ENCODE data around the gene ZNF17.

DNA sequence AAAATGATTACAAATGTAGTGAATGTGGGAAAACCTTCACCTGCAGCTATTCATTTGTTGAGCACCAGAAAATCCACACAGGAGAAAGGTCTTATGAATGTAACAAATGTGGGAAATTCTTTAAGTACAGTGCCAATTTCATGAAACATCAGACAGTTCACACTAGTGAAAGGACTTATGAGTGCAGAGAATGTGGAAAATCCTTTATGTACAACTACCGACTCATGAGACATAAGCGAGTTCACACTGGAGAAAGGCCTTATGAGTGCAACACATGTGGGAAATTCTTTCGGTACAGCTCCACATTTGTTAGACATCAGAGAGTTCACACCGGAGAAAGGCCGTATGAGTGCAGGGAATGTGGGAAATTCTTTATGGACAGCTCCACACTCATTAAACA is 12.1 kb upstream of the ZNF17 start:
- TF ChIP-seq POLR2A (IDR thresholded peaks at IDR 0.05): no peak
- TF ChIP-seq, protein P1, sequence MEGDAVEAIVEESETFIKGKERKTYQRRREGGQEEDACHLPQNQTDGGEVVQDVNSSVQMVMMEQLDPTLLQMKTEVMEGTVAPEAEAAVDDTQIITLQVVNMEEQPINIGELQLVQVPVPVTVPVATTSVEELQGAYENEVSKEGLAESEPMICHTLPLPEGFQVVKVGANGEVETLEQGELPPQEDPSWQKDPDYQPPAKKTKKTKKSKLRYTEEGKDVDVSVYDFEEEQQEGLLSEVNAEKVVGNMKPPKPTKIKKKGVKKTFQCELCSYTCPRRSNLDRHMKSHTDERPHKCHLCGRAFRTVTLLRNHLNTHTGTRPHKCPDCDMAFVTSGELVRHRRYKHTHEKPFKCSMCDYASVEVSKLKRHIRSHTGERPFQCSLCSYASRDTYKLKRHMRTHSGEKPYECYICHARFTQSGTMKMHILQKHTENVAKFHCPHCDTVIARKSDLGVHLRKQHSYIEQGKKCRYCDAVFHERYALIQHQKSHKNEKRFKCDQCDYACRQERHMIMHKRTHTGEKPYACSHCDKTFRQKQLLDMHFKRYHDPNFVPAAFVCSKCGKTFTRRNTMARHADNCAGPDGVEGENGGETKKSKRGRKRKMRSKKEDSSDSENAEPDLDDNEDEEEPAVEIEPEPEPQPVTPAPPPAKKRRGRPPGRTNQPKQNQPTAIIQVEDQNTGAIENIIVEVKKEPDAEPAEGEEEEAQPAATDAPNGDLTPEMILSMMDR (IDR thresholded peaks at IDR 0.05): no peak
- TF ChIP-seq POLR2AphosphoS5 (IDR thresholded peaks at IDR 0.05): no peak

Data from prostate gland (tissue), 2 donors.